Keratinocyte (primary cell): Measurements from ENCODE around the gene TMEM263.

Source experiments
- CTCF ChIP-seq, 3 experiments: IDR thresholded peaks in 1 of 3; conservative IDR thresholded peaks in 1 of 3; optimal IDR thresholded peaks in 1 of 3; 2 replicates in 2 of 3; 3 replicates in 1 of 3; pipeline versions ENCODE3 to v1.5.1; 2011; ENCODE audit warnings: low read length in 3 of 3, mild to moderate bottlenecking in 3 of 3, moderate library complexity in 2 of 3, control low read depth in 1 of 3, inconsistent platforms in 1 of 3; ENCODE audit not compliant: insufficient read depth in 2 of 3; ENCODE audit errors: extremely low read depth in 1 of 3
- EZH2 ChIP-seq: IDR thresholded peaks from one replicate; pipeline ENCODE4 v1.6.1; 2012; ENCODE audit warnings: inconsistent platforms, mild to moderate bottlenecking, low read length, moderate library complexity

- TF ChIP-seq EZH2 = no peak
- no peak for TF ChIP-seq CTCF (optimal IDR thresholded peaks at IDR 0.05 in 1 of 3, IDR thresholded peaks at IDR 0.05 in 1 of 3, conservative IDR thresholded peaks at IDR 0.05 in 1 of 3; ENCODE audit: extremely low read depth in 1 of 3, insufficient read depth in 2 of 3, low read length in 3 of 3)
Measured at GRCh38 chr12:106974511-106974910, 18.8 kb downstream of the TMEM263 start.
